ENCODE measurements around the gene ETS2.
A peak's percentile ranks its signal among the peaks of the same experiment; 100 is the strongest.

ETS2 gene

GRCh38 chr21:38813143-38813542 is 7.4 kb downstream of the ETS2 start:
- WGBS: 30% methylated on average over 2 of the region's 2 CpGs
- Histone ChIP-seq H3K4me1 (ENCODE audit: insufficient read depth, low read length) (peaks cover 60% of the 10 kb centered on the region), H3K36me3 (ENCODE audit: insufficient read depth, low read length) (peaks cover 69% of the 10 kb centered on the region), H3K4me3 (ENCODE audit: low read length) (no peak overlapping the region), H3K9me3 (ENCODE audit: insufficient read depth, low read depth, low read length) (no peaks in the 10 kb centered on the region), H3K27ac (ENCODE audit: low read depth, low read length) (peak overlapping the region; percentile 68), H3K27me3 (ENCODE audit: insufficient read depth, low read length) (no peaks in the 10 kb centered on the region), H3K9ac (ENCODE audit: low read depth, low read length) (peak overlapping the region; percentile 26; the same call in 1 of the 2 replicates)

GRCh38 chr21:38813547-38813946 is 7.8 kb downstream of the ETS2 start:
- H3K36me3 ChIP-seq (ENCODE audit: insufficient read depth, low read length): peaks cover 73% of the 10 kb centered on the region

GRCh38 chr21:38814126-38815059 is 8.7 kb downstream of the ETS2 start:
- H3K4me3 ChIP-seq (ENCODE audit: low read length): no peak overlapping the region
- H3K27me3 ChIP-seq (ENCODE audit: insufficient read depth, low read length): no peaks in the 10 kb centered on the region
- peaks cover 47% of the 10 kb centered on the region for H3K4me1 ChIP-seq (ENCODE audit: insufficient read depth, low read length)
- H3K9ac ChIP-seq (ENCODE audit: low read depth, low read length): no peak overlapping the region
- H3K27ac ChIP-seq (ENCODE audit: low read depth, low read length): peak overlapping the region; percentile 62
- 66% methylated on average over 16 of the region's 16 CpGs for WGBS
- no peaks in the 10 kb centered on the region for H3K9me3 ChIP-seq (ENCODE audit: insufficient read depth, low read depth, low read length)
- H3K36me3 ChIP-seq (ENCODE audit: insufficient read depth, low read length): peaks cover 82% of the 10 kb centered on the region

More at GRCh38 chr21:38813547-38813946, 7.8 kb downstream of the ETS2 start:
- Histone ChIP-seq H3K9ac (ENCODE audit: low read depth, low read length) (no peak overlapping the region), H3K27ac (ENCODE audit: low read depth, low read length) (peak overlapping the region; percentile 68), H3K4me1 (ENCODE audit: insufficient read depth, low read length) (peaks cover 56% of the 10 kb centered on the region), H3K27me3 (ENCODE audit: insufficient read depth, low read length) (no peaks in the 10 kb centered on the region), H3K4me3 (ENCODE audit: low read length) (no peak overlapping the region), H3K9me3 (ENCODE audit: insufficient read depth, low read depth, low read length) (no peaks in the 10 kb centered on the region)
- WGBS: 79% methylated on average over 8 of the region's 8 CpGs

GRCh38 chr21:38815060-38815405 is 9.3 kb downstream of the ETS2 start:
- H3K9me3 ChIP-seq (ENCODE audit: insufficient read depth, low read depth, low read length): no peaks in the 10 kb centered on the region
- no peak overlapping the region for H3K27ac ChIP-seq (ENCODE audit: low read depth, low read length)
- no peaks in the 10 kb centered on the region for H3K27me3 ChIP-seq (ENCODE audit: insufficient read depth, low read length)
- 91% methylated on average over 2 of the region's 2 CpGs for WGBS
- H3K9ac ChIP-seq (ENCODE audit: low read depth, low read length): no peak overlapping the region
- no peak overlapping the region for H3K4me3 ChIP-seq (ENCODE audit: low read length)
- peaks cover 43% of the 10 kb centered on the region for H3K4me1 ChIP-seq (ENCODE audit: insufficient read depth, low read length)
- peaks cover 83% of the 10 kb centered on the region for H3K36me3 ChIP-seq (ENCODE audit: insufficient read depth, low read length)

- peaks cover 88% of the 10 kb centered on the region for H3K36me3 ChIP-seq (ENCODE audit: insufficient read depth, low read length)
- WGBS: 95% methylated on average over 9 of the region's 10 CpGs
Observed at GRCh38 chr21:38816400-38816977, 10.8 kb downstream of the ETS2 start.

GRCh38 chr21:38817371-38818324 is 11.9 kb downstream of the ETS2 start:
- Histone ChIP-seq H3K4me1 (ENCODE audit: insufficient read depth, low read length) (peaks cover 22% of the 10 kb centered on the region), H3K4me3 (ENCODE audit: low read length) (no peak overlapping the region), H3K27me3 (ENCODE audit: insufficient read depth, low read length) (no peaks in the 10 kb centered on the region), H3K9ac (ENCODE audit: low read depth, low read length) (no peak overlapping the region), H3K36me3 (ENCODE audit: insufficient read depth, low read length) (peaks cover 97% of the 10 kb centered on the region), H3K27ac (ENCODE audit: low read depth, low read length) (no peak overlapping the region), H3K9me3 (ENCODE audit: insufficient read depth, low read depth, low read length) (no peaks in the 10 kb centered on the region)
- WGBS: 96% methylated on average over 14 of the region's 14 CpGs

More at GRCh38 chr21:38816400-38816977, 10.8 kb downstream of the ETS2 start:
- Histone ChIP-seq H3K4me3 (ENCODE audit: low read length) (no peak overlapping the region), H3K27me3 (ENCODE audit: insufficient read depth, low read length) (no peaks in the 10 kb centered on the region), H3K4me1 (ENCODE audit: insufficient read depth, low read length) (peaks cover 30% of the 10 kb centered on the region), H3K9me3 (ENCODE audit: insufficient read depth, low read depth, low read length) (no peaks in the 10 kb centered on the region), H3K9ac (ENCODE audit: low read depth, low read length) (no peak overlapping the region), H3K27ac (ENCODE audit: low read depth, low read length) (no peak overlapping the region)

- H3K9ac ChIP-seq (ENCODE audit: low read depth, low read length): no peak overlapping the region
- no peaks in the 10 kb centered on the region for H3K9me3 ChIP-seq (ENCODE audit: insufficient read depth, low read depth, low read length)
- no peaks in the 10 kb centered on the region for H3K27me3 ChIP-seq (ENCODE audit: insufficient read depth, low read length)
- no peak overlapping the region for H3K27ac ChIP-seq (ENCODE audit: low read depth, low read length)
- peaks cover 97% of the 10 kb centered on the region for H3K36me3 ChIP-seq (ENCODE audit: insufficient read depth, low read length)
- H3K4me1 ChIP-seq (ENCODE audit: insufficient read depth, low read length): peaks cover 15% of the 10 kb centered on the region
- no peak overlapping the region for H3K4me3 ChIP-seq (ENCODE audit: low read length)
- 92% methylated on average over 11 of the region's 11 CpGs for WGBS
Observed at GRCh38 chr21:38818325-38818723, 12.6 kb downstream of the ETS2 start.

GRCh38 chr21:38819051-38819718 is 13.5 kb downstream of the ETS2 start:
- Histone ChIP-seq H3K9ac (ENCODE audit: low read depth, low read length) (no peak overlapping the region), H3K9me3 (ENCODE audit: insufficient read depth, low read depth, low read length) (no peaks in the 10 kb centered on the region), H3K4me1 (ENCODE audit: insufficient read depth, low read length) (peaks cover 6% of the 10 kb centered on the region), H3K27ac (ENCODE audit: low read depth, low read length) (no peak overlapping the region), H3K27me3 (ENCODE audit: insufficient read depth, low read length) (no peaks in the 10 kb centered on the region), H3K4me3 (ENCODE audit: low read length) (no peak overlapping the region), H3K36me3 (ENCODE audit: insufficient read depth, low read length) (peaks cover 97% of the 10 kb centered on the region)
- 97% methylated on average over 13 of the region's 14 CpGs for WGBS

GRCh38 chr21:38819719-38820159 is 14.0 kb downstream of the ETS2 start:
- 95% methylated on average over 8 of the region's 8 CpGs for WGBS
- no peak overlapping the region for H3K4me3 ChIP-seq (ENCODE audit: low read length)
- H3K9ac ChIP-seq (ENCODE audit: low read depth, low read length): no peak overlapping the region
- peaks cover 97% of the 10 kb centered on the region for H3K36me3 ChIP-seq (ENCODE audit: insufficient read depth, low read length)
- no peaks in the 10 kb centered on the region for H3K9me3 ChIP-seq (ENCODE audit: insufficient read depth, low read depth, low read length)
- no peak overlapping the region for H3K27ac ChIP-seq (ENCODE audit: low read depth, low read length)
- no peaks in the 10 kb centered on the region for H3K27me3 ChIP-seq (ENCODE audit: insufficient read depth, low read length)
- peaks cover under 1% of the 10 kb centered on the region; the same call in 1 of the 2 replicates for H3K4me1 ChIP-seq (ENCODE audit: insufficient read depth, low read length)

- Histone ChIP-seq H3K36me3 (ENCODE audit: insufficient read depth, low read length) (peaks cover 95% of the 10 kb centered on the region), H3K27me3 (ENCODE audit: insufficient read depth, low read length) (no peaks in the 10 kb centered on the region), H3K27ac (ENCODE audit: low read depth, low read length) (no peak overlapping the region)
Observed at GRCh38 chr21:38820471-38821239, 14.9 kb downstream of the ETS2 start.

More at GRCh38 chr21:38820471-38821239, 14.9 kb downstream of the ETS2 start:
- H3K9ac ChIP-seq (ENCODE audit: low read depth, low read length): no peak overlapping the region
- 96% methylated on average over 18 of the region's 18 CpGs for WGBS
- H3K4me1 ChIP-seq (ENCODE audit: insufficient read depth, low read length): no peaks in the 10 kb centered on the region
- no peaks in the 10 kb centered on the region for H3K9me3 ChIP-seq (ENCODE audit: insufficient read depth, low read depth, low read length)
- no peak overlapping the region for H3K4me3 ChIP-seq (ENCODE audit: low read length)

Measured in HUES64 (cell line).